ENCODE data around the gene SKIL.
A peak's percentile ranks its signal among the peaks of the same experiment; 100 is the strongest.

SKIL gene

GRCh38 chr3:170397685-170398084 is 40.2 kb downstream of the SKIL start:
- Mint-ChIP-seq H3K36me3 (no peaks in the 10 kb centered on the region), H3K27ac (no peak overlapping the region), H3K4me1 (no peaks in the 10 kb centered on the region), H3K9me3 (no peaks in the 10 kb centered on the region), H3K4me3 (no peak overlapping the region), H3K27me3 (no peaks in the 10 kb centered on the region)
- no peak for DNase-seq
- CTCF ChIA-PET = interaction anchor here (1.1 kb wide), 1 partner anchor 414 kb away, joined by 3 read pairs; no protein-coding TSS in a partner anchor

- no peaks in the 10 kb centered on the region for H3K27me3 Mint-ChIP-seq
- no peaks in the 10 kb centered on the region for H3K4me1 Mint-ChIP-seq
- no peaks in the 10 kb centered on the region for H3K9me3 Mint-ChIP-seq
- no peak overlapping the region for H3K27ac Mint-ChIP-seq
- H3K4me3 Mint-ChIP-seq = no peak overlapping the region
- DNase-seq = no peak
- CTCF ChIA-PET = interaction anchor here (0.7 kb wide), 1 partner anchor 27 kb away, joined by 3 read pairs; no protein-coding TSS in a partner anchor
- H3K36me3 Mint-ChIP-seq = no peaks in the 10 kb centered on the region
Observed at GRCh38 chr3:170405101-170405500, 47.6 kb downstream of the SKIL start.

GRCh38 chr3:170410428-170411029 is 53.0 kb downstream of the SKIL start:
- H3K4me1 Mint-ChIP-seq = no peaks in the 10 kb centered on the region
- H3K9me3 Mint-ChIP-seq = no peaks in the 10 kb centered on the region
- H3K36me3 Mint-ChIP-seq = no peaks in the 10 kb centered on the region
- CTCF ChIA-PET = interaction anchor here (0.6 to 10.1 kb wide), 13 partner anchors 16 to 585 kb away, joined by 3 to 164 read pairs (median 4); no protein-coding TSS in a partner anchor
- H3K4me3 Mint-ChIP-seq = no peak overlapping the region
- no peak for DNase-seq
- peaks cover 10% of the 10 kb centered on the region for H3K27me3 Mint-ChIP-seq
- H3K27ac Mint-ChIP-seq = no peak overlapping the region

- Mint-ChIP-seq H3K9me3 (no peaks in the 10 kb centered on the region), H3K4me3 (no peak overlapping the region), H3K27me3 (peaks cover 27% of the 10 kb centered on the region), H3K27ac (no peak overlapping the region), H3K4me1 (peaks cover 3% of the 10 kb centered on the region), H3K36me3 (no peaks in the 10 kb centered on the region)
- no peak for DNase-seq
- CTCF ChIA-PET = interaction anchor here (0.8 to 10.1 kb wide), 14 partner anchors 10 to 650 kb away, joined by 3 to 164 read pairs (median 4); no protein-coding TSS in a partner anchor
Observed at GRCh38 chr3:170413291-170413690, 55.8 kb downstream of the SKIL start.

GRCh38 chr3:170414202-170414663 is 56.7 kb downstream of the SKIL start:
- peak; percentile 52 for DNase-seq
- CTCF ChIA-PET = interaction anchor here (0.7 to 10.1 kb wide), 29 partner anchors 9 to 651 kb away, joined by 3 to 164 read pairs (median 3); no protein-coding TSS in a partner anchor
- Mint-ChIP-seq H3K27me3 (peaks cover 37% of the 10 kb centered on the region), H3K36me3 (no peaks in the 10 kb centered on the region), H3K4me3 (no peak overlapping the region), H3K4me1 (peaks cover 8% of the 10 kb centered on the region), H3K9me3 (no peaks in the 10 kb centered on the region), H3K27ac (no peak overlapping the region)

- Mint-ChIP-seq H3K4me3 (no peak overlapping the region), H3K4me1 (peaks cover 15% of the 10 kb centered on the region), H3K27me3 (peaks cover 61% of the 10 kb centered on the region), H3K36me3 (no peaks in the 10 kb centered on the region), H3K9me3 (no peaks in the 10 kb centered on the region), H3K27ac (no peak overlapping the region)
- CTCF ChIA-PET = interaction anchor here (0.6 to 10.1 kb wide), 3 partner anchors 15 to 395 kb away, joined by 3 to 164 read pairs (median 3); no protein-coding TSS in a partner anchor
- no peak for DNase-seq
Observed at GRCh38 chr3:170417090-170417489, 59.6 kb downstream of the SKIL start.

- Mint-ChIP-seq H3K27me3 (peaks cover 54% of the 10 kb centered on the region), H3K9me3 (no peaks in the 10 kb centered on the region), H3K27ac (no peak within 1 kb of the TSS), H3K4me3 (peak within 1 kb of the TSS; percentile 60), H3K4me1 (peaks cover 15% of the 10 kb centered on the region), H3K36me3 (no peaks in the 10 kb centered on the region)
- CTCF ChIA-PET = interaction anchor here (1.3 to 10.1 kb wide), 2 partner anchors 13 to 393 kb away, joined by 3 to 164 read pairs; no protein-coding TSS in a partner anchor
- DNase-seq = no peak
Observed at GRCh38 chr3:170418422-170419398, 61.2 kb downstream of the SKIL start, which contains the start of gene CLDN11. CLDN11 (plus strand) TSS chr3:170418868; CDS start chr3:170419067, 199 bp downstream.

GRCh38 chr3:170419557-170420087 is 62.1 kb downstream of the SKIL start:
- Mint-ChIP-seq H3K27ac (no peak overlapping the region), H3K9me3 (no peaks in the 10 kb centered on the region), H3K36me3 (no peaks in the 10 kb centered on the region), H3K4me1 (peaks cover 15% of the 10 kb centered on the region), H3K27me3 (peaks cover 61% of the 10 kb centered on the region), H3K4me3 (no peak overlapping the region)
- CTCF ChIA-PET = interaction anchor here (10.1 kb wide), 1 partner anchor 392 kb away, joined by 164 read pairs; no protein-coding TSS in a partner anchor
- no peak for DNase-seq

- Mint-ChIP-seq H3K36me3 (no peaks in the 10 kb centered on the region), H3K27ac (no peak overlapping the region), H3K9me3 (no peaks in the 10 kb centered on the region), H3K27me3 (peaks cover 68% of the 10 kb centered on the region), H3K4me3 (no peak overlapping the region), H3K4me1 (peaks cover 15% of the 10 kb centered on the region)
- no peak for DNase-seq
- CTCF ChIA-PET = interaction anchor here (0.7 kb wide), 1 partner anchor 276 kb away, joined by 3 read pairs; no protein-coding TSS in a partner anchor
Observed at GRCh38 chr3:170420307-170420821, 62.8 kb downstream of the SKIL start.

- no peaks in the 10 kb centered on the region for H3K36me3 Mint-ChIP-seq
- no peaks in the 10 kb centered on the region for H3K9me3 Mint-ChIP-seq
- H3K27me3 Mint-ChIP-seq = peaks cover 73% of the 10 kb centered on the region
- peaks cover 15% of the 10 kb centered on the region for H3K4me1 Mint-ChIP-seq
- no peak overlapping the region for H3K4me3 Mint-ChIP-seq
- DNase-seq = no peak
- CTCF ChIA-PET = interaction anchor here (0.7 kb wide), 1 partner anchor 275 kb away, joined by 3 read pairs; no protein-coding TSS in a partner anchor
- no peak overlapping the region for H3K27ac Mint-ChIP-seq
Observed at GRCh38 chr3:170421111-170421641, 63.7 kb downstream of the SKIL start.

- CTCF ChIA-PET = no interaction called here
- Mint-ChIP-seq H3K36me3 (no peaks in the 10 kb centered on the region), H3K9me3 (no peaks in the 10 kb centered on the region), H3K27ac (no peak overlapping the region), H3K4me3 (no peak overlapping the region), H3K4me1 (peaks cover 15% of the 10 kb centered on the region), H3K27me3 (peaks cover 69% of the 10 kb centered on the region)
- DNase-seq = no peak
Observed at GRCh38 chr3:170421758-170422157, 64.2 kb downstream of the SKIL start.

GRCh38 chr3:170423001-170423615 is 65.6 kb downstream of the SKIL start:
- CTCF ChIA-PET = interaction anchor here (1.0 kb wide), 1 partner anchor 9 kb away, joined by 3 read pairs; no protein-coding TSS in a partner anchor
- Mint-ChIP-seq H3K4me1 (peaks cover 15% of the 10 kb centered on the region), H3K36me3 (no peaks in the 10 kb centered on the region), H3K4me3 (no peak overlapping the region), H3K9me3 (no peaks in the 10 kb centered on the region), H3K27ac (no peak overlapping the region), H3K27me3 (peaks cover 57% of the 10 kb centered on the region)
- DNase-seq = no peak

GRCh38 chr3:170424879-170425278 is 67.4 kb downstream of the SKIL start:
- H3K4me1 Mint-ChIP-seq = peaks cover 23% of the 10 kb centered on the region
- peaks cover 44% of the 10 kb centered on the region for H3K27me3 Mint-ChIP-seq
- no peaks in the 10 kb centered on the region for H3K36me3 Mint-ChIP-seq
- CTCF ChIA-PET = no interaction called here
- no peaks in the 10 kb centered on the region for H3K9me3 Mint-ChIP-seq
- no peak for DNase-seq
- H3K4me3 Mint-ChIP-seq = no peak overlapping the region
- no peak overlapping the region for H3K27ac Mint-ChIP-seq

Measured in activated naive CD4-positive, alpha-beta T cell treated with anti-CD3 and anti-CD28 coated beads, Interleukin-2, amount 10 ng/mL, durations not matched to agents 7 days and 5 days (primary cell).